ENCODE data around the gene CRK.

DNA sequence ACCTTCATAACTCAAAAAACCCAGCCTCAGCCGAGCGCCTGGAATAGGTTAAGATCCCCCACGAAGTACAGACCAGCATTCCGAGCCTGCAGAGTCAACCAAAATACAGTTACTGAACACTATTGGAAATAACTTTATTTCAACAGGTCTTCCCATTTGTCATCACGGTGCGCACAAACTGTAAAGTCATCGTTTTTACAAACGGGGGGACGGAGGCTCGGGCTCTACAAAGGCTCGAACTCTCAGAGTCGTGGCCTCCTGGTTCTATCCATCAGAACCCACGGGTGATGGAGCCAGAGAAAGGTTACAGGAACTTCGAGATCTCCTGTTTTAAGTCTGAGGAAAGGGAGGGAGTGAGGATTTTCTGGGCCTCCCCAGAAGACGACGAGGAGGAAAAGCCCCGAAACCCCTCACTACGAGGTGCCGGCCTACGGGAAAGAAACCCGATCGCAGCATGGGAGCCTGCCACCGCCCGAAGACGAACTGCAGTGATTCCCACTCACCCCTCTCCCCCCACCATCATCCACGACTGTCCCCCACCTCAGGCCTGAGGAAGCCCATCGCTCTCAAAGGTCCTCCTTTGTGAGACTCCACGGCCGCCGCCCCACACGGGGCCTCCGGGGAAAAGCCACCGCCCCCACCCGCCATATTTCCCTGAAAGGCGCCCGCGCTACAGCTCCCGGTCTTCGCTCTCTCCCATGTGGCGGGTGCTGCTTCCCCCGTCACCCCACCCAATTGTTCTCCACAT is 56.9 kb downstream of the CRK start:
- TF ChIP-seq EP300 (IDR thresholded peaks at IDR 0.05; ENCODE audit: borderline replicate concordance) (no peak), EGR1 (IDR thresholded peaks at IDR 0.05) (no peak), FOXM1 (IDR thresholded peaks at IDR 0.05; ENCODE audit: borderline replicate concordance, low read depth) (no peak), TAF1 (IDR thresholded peaks at IDR 0.05; ENCODE audit: low read depth) (no peak; the same call in 1 of the 2 replicates), NFIC (IDR thresholded peaks at IDR 0.05) (no peak), CEBPB (IDR thresholded peaks at IDR 0.05) (no peak)
- TF ChIP-seq, protein P1, sequence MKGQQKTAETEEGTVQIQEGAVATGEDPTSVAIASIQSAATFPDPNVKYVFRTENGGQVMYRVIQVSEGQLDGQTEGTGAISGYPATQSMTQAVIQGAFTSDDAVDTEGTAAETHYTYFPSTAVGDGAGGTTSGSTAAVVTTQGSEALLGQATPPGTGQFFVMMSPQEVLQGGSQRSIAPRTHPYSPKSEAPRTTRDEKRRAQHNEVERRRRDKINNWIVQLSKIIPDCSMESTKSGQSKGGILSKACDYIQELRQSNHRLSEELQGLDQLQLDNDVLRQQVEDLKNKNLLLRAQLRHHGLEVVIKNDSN (IDR thresholded peaks at IDR 0.05), result no peak

Data from Ishikawa (cell line).